GM18909 (cell line): ENCODE measurements around the gene PPP2R5A.

Source experiments
- ATAC-seq: cut with Tn5 transposase; IDR thresholded peaks from one replicate; pipeline ENCODE4 v1.9.1; 2021; ENCODE audit warnings: mild to moderate bottlenecking; ENCODE audit not compliant: unreplicated experiment, poor library complexity

PPP2R5A gene

DNA sequence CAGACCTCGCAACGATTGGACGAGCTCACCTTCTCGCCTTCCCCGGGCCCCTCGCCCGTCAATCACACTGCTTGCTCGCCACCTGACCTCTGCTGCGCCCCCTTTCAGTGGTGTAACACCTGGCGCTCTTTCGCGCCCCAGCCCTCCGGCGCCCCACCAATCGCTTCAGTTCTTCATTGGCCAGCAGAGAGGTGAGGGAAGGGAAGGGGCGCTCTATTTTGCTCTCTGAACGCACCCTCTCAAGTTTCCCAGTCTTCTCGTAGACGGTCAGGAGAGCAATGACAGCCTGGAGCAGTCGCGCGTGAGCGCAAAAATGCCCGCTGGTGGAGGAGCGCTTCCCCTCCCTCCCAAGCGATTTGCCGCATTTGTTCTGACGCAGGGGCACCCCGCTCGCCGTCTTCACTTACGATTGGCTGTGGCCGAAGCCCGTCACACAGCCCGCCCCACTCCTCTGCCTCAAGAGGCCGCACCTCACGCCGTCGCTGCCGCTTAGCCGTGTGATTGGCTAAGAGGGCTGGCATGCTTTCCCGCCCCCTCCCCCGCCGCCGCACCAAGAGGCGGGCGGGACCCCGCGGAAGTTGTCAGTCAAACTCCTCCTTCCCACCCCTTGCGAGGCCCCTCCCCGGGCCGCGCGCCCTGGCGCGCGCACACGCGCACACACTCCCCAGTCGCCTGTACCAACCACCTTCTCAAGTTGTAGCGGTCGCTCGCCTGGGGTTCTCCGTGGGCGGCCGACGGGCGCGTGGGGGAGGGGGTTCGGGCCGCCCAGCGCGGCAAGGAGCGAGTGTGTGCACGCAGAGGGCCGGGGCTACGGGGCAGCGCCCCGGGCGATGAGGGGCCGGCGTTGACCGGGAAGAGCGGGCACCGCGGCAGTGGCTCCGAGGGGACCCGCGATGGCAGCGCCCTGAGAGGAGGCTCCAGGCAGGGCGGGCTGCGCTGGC is at the start of gene PPP2R5A:
PPP2R5A (plus strand) TSS at position 667 of the 941 bp plus-strand sequence. CDS start 701 bp downstream, outside the sequence.
- ATAC-seq, result peak; percentile 93

DNA sequence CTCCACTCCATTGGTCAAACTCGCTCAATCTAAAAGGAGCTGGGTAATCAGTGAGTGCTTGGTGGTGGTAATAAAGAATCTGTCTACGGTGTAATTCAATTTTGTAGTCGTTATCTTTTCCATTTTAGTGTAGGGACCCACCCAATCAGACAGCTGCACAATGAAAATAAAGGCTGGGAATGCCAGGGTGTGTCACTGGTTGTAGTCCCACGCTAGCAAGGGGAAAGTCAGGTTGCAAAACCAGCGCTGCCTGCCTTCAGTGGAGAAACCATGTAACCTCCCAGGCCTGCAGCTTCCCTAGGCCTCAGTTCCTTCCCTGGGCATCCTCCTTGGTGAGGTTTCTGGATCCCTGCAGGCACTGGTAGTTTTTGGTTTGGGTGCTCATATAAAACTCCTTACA is 49.4 kb upstream of the PPP2R5A start:
- no peak for ATAC-seq

DNA sequence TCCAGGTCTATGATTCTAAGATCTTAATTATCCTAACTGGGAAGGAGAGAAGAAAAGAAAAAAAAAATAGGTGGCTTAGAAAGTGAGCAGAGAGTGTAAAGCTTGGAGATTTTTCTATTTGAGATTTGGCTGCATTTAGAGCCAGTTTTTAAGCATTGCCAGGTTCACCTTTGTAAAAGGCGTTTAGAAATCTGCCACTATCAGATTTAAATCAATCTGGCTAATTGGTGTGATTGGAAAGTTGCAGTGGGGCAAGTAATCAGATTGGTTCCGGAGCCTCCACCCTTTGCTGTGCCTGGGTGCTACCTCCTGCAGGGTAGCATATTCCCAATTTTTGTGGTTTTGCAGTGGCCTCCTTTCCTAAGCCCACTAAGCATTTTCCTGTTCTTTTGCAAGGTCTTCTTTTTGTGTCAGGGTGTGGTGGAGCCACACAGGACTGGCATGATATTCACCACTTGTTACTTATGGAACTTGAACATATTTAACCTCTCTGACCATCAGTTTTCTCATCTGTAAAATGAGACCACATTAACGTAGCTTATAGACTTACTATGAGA is 48.5 kb upstream of the PPP2R5A start:
- ATAC-seq, result no peak

DNA sequence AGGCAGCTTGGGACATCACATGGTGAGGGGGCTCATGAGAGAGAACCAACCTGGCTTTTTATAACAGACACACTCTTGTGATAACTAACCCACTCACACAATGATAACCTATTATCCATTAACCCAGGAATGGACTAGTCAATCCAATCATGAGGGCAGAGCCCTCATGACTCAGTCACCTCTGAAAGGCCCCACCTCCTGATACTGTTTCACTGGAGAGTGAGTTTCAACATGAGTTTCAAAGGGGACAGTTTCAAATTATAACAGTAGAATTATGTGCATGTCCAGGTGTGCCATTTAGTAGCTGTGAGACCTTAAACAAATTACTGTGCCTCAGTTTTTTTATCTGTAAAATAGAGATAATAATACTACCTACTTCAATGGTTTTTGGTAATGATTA is 47.6 kb upstream of the PPP2R5A start:
- ATAC-seq, result peak; percentile 92

DNA sequence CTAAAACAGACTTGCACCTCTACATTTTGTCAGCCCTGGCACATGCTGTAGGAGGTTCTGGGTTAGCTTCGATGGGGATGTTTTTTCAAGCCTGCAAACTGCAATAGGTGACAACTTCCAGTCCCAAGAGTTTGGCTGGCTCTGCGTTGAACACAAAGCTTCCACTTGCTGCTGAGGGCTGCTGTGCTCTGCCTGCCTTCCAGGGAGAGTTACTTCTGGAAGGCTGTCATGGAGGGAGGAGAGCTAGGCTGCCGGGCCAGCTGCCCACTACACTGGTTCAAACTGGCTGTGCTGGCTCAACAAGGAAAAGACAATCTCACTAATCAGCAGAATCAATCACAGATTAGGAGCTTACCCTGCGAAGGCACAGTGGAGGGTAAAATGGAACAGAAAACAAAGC is 46.7 kb upstream of the PPP2R5A start:
- no peak for ATAC-seq

DNA sequence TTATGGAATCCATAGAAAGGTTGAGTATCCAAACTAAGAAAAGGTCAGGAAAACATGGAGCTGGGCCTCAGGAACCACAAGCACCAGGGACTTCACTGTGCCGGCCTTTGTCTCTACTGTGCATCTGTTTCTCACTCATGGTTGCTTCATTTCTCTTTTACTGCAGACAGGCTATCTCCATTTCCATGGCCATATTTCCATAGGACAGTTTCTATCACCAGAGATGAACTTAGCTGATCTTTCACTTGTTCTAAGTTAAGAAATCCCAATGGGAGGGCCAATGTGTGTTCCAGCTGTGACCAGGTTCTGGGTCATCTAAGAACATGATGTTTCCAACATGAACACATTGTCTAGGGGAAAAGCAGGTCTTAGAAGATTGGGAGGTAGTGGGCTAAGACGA is 43.7 kb upstream of the PPP2R5A start:
- no peak for ATAC-seq

DNA sequence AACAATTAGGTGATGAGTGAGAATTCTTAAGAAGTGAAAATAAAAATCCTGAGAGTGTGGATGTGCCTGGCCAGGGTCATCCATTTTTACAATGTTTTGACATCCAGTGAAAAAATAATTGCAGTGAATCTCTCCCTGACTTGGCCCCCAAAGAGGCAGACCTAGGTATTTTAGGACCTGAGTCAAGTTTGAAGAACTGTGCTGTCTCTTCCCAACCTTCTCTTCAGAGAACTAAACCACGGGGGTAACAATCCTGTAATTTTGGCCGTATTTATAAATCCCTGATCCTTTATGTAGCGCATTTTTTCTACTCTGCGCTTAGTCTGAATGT is 43.3 kb upstream of the PPP2R5A start:
- no peak for ATAC-seq

DNA sequence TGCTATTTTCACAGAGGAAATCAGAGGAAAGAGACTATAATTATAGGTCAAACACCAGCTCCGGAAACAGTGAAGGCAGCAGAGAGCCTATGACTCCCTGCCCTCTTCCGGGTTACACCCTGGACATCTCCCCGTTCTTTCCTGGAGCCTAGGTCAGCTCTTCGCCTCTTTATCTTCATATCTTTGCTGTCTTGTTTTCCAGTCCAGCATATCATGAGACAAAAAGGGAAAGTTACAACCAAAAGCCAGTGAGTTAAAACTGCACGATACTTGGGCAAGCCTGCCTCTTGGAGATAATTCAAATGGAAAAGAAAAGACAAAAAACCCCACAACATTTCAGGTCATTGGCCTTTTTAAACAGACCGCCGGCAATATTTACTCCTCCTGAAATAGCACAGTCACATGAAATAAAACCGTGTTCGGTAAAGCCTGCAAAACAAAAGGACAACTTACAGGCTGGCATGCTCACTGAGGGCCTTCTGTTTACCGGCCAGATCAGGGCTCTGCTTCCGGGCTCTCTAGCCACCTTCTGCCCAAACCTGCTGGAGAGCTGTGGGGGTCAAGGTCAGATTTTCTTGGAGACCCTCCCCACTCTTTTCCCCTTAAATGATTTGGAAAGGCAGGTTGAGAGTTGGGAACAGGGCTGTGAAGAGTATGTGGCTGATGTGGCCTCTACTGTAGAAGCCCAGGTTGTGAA is 42.8 kb upstream of the PPP2R5A start:
- ATAC-seq, result no peak

DNA sequence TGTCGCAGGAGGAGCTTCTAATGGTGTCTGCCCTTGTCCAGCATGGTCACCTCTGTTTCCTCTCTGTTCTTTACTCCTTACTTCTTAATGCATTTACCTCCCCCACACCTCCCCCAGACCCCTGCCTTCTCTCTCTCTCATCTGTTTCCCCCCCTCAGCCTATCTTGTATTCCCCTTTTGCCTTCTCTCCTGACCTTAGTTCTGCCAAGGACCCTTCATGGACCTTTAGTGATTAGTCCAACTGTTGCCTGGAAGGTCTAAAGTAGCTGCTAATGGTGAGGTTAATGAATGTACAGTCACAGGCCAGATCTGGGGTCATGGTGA is 42.3 kb upstream of the PPP2R5A start:
- no peak for ATAC-seq

DNA sequence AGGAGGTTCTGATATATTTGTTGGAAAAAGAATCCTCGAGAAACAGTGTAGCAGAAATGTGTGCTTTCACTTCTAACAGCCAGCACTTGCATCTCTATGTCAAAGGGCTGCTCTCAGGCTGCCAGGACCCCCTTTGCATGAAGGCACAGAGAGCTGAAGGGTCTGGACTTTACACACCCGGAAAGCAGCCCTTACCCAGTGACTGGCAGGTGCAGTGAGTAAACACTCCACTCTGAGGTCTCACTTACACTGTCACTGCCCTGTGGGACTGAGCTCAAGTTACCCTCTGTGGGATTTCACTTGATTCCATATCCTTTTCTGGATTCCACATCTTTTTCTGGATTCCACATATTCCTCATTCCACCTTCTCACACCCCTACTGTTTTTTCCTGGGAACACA is 40.8 kb upstream of the PPP2R5A start:
- no peak for ATAC-seq

DNA sequence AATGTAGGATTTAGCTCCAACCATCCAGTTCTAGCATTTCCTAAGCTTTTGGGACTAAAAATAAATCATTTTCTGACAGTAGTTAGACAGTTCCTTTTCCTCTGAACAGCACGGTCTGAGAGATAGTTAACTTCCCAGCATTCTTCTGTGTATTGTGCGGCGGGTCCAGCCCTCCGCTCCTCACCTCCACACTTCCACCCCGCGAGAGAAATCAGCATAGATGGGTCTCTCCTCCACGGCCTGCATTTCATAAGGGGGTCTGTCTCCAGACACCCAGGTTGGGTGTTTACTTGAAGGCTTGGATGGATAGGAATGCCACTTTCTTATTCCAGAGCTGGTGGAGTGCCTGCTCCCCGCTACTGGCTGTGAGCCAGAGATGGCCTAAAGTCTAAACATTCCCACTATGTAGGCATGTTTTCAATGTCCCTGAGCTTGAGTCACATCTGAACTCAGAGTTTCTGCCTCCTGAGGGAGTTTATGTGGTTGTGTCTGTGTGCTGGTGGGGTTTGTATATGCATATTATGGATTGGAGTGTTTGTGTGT is 38.0 kb upstream of the PPP2R5A start:
- no peak for ATAC-seq

DNA sequence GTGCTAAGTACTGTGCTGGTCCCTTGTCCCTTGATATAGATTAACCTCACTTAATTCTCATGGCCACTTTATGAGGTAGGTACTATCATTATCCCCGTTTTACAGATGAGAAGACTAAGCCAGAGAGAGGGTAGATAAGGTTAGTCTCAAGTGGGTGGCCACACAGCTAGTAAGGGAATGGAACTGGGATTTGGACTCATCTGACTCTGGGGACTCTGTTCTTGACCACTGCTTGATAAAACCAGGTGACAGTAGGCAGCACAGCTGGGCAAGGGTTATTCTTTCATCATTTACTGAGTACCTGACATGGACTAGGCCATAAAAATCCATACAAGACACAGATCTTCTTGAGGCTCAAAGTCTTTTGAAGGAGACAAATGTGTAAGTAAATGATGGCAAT is 37.2 kb upstream of the PPP2R5A start:
- no peak for ATAC-seq

DNA sequence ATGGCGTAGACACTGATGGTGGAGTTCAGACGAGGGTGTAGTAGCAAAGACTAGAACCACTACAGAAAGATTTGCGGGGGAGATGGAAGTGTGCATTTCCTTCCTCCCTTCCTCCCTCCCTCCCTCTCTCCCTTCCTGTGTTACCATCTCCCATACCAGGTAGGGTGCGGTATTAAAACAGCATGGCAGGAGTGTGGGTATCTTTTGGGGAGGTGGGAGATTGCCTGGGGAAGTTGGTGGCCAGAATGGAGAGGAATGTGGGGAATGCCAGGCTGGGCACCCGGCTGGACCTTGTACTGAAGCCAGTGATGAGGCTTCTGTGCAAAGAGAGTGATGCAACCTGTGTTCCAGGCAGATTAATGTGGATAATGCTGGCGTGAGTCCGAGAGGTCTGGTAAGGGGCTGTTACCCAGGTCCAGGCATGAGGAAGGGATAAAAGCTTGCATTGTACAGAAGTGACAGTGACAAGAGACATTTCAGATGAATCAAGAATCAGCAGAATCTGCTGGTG is 30.3 kb upstream of the PPP2R5A start:
- ATAC-seq, result no peak

DNA sequence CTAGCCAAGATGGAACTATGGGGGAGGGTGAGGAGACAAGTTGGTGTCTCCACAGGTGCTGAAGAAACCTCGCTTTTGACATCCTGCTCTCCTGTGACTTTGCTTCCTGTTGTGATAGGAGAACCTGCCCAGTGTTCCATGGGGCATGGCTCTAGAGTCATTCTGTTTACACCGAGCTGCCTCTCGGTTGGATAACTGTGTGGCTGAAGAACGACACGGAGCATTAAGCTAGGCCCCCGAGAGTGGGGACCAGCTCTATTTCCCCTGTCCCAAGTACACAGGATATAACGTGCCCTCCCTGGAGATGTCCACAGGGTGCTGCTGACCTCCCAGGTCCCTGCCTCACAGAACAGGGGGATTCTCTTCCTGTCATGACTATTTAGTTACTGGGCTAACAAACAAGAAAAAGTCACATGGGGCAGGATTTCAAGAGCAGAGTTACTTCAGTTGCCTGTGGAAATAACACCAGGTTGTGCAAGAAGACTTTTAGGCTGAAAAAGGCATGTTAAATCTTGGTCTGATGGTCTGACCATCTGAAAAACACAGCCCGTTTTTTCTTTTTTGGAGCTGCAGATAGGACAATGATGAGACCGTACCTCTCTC is 29.4 kb upstream of the PPP2R5A start:
- no peak for ATAC-seq

DNA sequence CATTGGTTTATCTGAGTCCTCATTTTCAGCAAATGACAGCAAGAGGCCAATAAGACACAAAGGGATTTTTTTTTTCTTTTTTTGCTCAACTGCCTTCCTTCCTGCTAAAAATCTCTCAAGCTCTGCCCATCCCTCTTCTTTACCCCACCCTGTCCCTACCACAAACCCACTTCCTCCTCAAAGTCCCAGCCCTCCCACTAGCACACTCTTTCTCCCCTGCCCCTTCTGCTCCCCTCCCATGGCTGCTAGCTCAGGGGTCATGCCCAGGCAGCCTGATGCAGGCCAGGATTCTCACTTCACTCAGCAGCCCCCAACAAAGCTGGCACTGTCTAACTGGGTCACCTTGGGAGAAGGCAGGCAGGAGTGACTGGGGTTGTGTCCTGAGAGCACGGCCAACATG is 28.8 kb upstream of the PPP2R5A start:
- no peak for ATAC-seq

DNA sequence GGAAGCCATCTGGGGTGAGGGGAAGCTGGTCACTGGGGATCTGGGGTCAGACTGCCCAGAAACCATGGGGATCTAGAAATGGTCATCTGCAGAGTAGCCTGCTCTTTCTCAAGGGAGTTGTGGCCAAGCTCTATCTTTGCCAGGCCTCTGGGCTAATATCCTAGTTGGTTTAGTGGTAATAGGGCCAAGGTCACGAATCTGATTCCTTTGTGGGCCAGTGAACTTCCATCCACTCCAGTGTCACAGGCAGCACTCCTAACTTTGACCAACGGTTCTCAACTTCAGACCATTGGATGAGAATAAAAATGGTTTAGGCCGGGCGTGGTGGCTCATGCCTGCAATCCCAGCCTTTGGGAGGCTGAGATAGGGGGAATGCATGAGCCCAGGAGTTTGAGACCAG is 28.1 kb upstream of the PPP2R5A start:
- ATAC-seq, result no peak

DNA sequence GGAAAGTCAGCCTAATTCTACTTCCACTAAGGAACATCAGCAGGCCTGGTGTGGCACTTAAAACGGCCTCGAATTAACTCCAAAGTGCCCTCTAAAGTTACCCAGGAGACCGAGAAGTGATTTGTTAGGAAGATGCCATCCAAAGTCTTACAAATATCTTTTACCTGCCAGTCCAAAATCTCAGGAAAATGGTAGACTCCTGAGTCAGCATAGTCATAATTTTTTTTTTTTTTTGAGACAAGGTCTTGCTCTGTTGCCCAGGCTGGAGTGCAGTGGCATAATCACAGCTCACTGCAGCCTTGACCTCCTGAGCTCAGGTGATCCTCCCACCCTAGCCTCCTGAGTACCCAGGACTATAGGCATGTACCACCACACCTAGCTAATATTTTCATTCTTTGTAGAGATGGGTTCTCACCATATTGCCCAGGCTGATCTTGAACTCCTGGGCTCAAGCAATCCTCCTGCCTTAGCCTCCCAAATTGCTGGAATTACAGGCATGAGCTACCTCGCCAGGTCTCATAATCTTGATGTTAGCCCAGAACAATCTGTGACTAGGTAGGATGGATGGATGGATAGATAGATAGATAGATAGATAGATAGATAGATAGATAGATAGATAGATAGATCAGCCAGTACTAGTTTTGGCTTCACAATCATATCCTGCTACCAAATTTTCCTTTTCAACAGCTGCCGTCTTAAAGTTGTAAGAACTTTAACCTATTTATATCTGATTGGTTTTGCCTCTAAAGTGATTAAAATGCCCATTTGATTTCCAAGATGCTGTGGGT is 25.3 kb upstream of the PPP2R5A start:
- ATAC-seq, result no peak

DNA sequence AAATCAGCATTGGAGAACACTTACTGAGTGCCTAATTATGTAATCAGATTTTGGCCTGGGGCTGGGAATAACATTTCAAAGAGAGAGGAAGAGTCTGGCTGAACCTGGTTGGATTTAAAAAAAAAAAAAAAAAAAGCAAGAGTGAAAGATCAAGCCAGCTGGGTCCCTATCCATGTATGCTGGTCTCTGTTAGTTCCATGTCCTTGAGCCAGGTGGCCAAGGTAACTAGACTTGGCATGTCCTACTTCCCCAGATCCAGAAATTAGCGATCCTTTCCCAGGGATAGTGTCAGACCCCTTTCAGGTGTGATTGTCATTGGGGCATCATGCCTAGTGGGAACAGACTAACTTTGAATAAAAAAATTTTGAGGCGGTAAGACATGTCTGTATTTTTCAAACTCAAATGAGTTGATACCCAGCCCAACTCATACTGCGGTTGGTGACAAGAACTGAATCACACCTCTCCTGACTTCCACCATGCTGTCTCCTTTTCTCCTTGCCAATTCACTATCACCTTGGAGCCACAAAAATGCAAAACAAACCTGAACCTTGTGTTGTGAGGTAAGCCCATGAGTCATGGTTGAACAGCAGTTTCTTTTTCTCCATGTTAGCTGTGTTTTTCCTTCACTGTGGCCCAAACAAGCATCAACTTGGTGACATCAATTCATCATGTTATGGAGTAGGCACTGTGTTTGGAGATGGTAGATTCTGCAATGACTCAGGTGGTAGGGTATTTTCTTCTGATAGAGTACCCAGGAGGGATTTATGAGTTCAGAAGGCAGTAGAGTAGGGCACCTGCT is 24.5 kb upstream of the PPP2R5A start:
- no peak for ATAC-seq

DNA sequence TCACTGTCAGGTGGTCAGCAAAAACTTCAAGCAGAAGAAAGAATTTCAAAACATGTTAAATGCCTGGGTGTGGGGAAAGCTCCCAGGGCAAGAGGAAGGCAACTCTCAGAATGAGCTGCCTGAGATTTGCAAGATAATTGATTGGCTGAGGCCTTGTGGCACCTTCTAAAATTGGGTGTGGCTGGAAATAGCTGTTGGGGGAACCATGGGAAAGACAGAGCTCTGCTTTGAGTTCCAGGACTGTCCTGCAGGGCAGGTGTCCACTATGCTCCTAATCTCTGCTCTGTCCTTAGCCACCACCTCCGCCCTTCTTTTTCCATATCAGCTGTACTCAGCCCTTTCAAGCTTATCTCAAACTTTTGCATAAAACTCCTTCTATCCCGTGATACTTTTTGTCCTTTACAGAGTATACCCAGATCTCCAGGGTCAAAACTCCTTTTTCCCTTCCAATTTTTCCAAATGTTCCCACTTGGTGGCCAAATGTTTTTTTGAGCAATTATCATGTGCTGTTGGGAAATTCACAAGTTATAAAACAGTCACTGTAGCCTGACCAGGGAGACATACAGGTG is 23.8 kb upstream of the PPP2R5A start:
- no peak for ATAC-seq
